Endothelial cell of umbilical vein (primary cell): ENCODE measurements around the gene ARHGAP42. TPM values are rescaled to one million over a fixed set of nuclear protein-coding genes. Genes with fewer than 3 reads are reported as not detected.

Experiments
- BruUV-seq: library from RNA; stranded (reverse); fragments of 400-500 nt; replicated peaks from 2 replicates; lab custom pipeline; 2021; lab: Mats Ljungman, UMichigan
- CTCF ChIA-PET: fragments of 300-600, 350-600 bp; sonication (Branson Sonifier 250); formaldehyde crosslinking; loops from one replicate; lab custom pipeline; 2021; ENCODE audit warnings: antibody characterized with exemption, inconsistent platforms; lab: Charles Lee
- POLR2A ChIA-PET: fragments of 300-600, 350-600 bp; sonication (Branson Sonifier 250); formaldehyde crosslinking; loops from one replicate; lab custom pipeline; 2021; ENCODE audit warnings: antibody characterized with exemption, inconsistent platforms; lab: Charles Lee
- DNase-seq: peaks from one replicate; pipeline ENCODE4 v3.0.0-alpha.2; 2011; ENCODE audit warnings: low read depth, low spot score
- FAIRE-seq: peaks from 2 replicates; lab custom pipeline; 2011; peaks lifted over from hg19 to GRCh38; lab: Jason Lieb, UNC
- H2AFZ ChIP-seq: 2 replicates; pipeline ENCODE4 v1.6.0; 2012; ENCODE audit warnings: low read depth, low read length, control low read depth, inconsistent platforms
- H3K27ac ChIP-seq: 2 replicates; pipeline ENCODE4 v1.5.1; 2011; ENCODE audit warnings: low read depth, mild to moderate bottlenecking, control low read depth, low read length, moderate library complexity; ENCODE audit not compliant: insufficient read depth
- H3K27me3 ChIP-seq, 2 experiments: 2 replicates each; pipeline versions ENCODE4 v1.6.0 to v1.6.1; 2011; ENCODE audit warnings: low read length in 2 of 2, mixed read lengths in 1 of 2; ENCODE audit not compliant: control insufficient read depth in 2 of 2, insufficient read depth in 2 of 2
- H3K36me3 ChIP-seq, 2 experiments: 2 replicates in 1 of 2; 3 replicates in 1 of 2; pipeline ENCODE4 v1.5.1; 2011; ENCODE audit warnings: low read length in 2 of 2, mild to moderate bottlenecking in 1 of 2, moderate library complexity in 1 of 2; ENCODE audit not compliant: control insufficient read depth in 2 of 2, insufficient read depth in 2 of 2; ENCODE audit errors: extremely low read depth in 1 of 2
- H3K4me1 ChIP-seq: 3 replicates; pipeline ENCODE4 v1.5.1; 2011; ENCODE audit warnings: mild to moderate bottlenecking, low read length; ENCODE audit not compliant: control insufficient read depth, insufficient read depth; ENCODE audit errors: extremely low read depth
- H3K4me2 ChIP-seq: 2 replicates; pipeline ENCODE4 v1.6.1; 2011; ENCODE audit warnings: low read length, control low read depth, mixed read lengths; ENCODE audit not compliant: insufficient read depth
- H3K4me3 ChIP-seq, 3 experiments: fragments of 200-600 bp in 1 of 3; sonication (generic), shearing (Covaris generic) in 1 of 3; replicated peaks in 1 of 3; 2 replicates each; pipeline ENCODE4 v1.5.1; 2011 to 2016; ENCODE audit warnings: control low read depth in 3 of 3, low read length in 3 of 3, mild to moderate bottlenecking in 2 of 3, inconsistent platforms in 1 of 3, low read depth in 1 of 3, moderate library complexity in 1 of 3; ENCODE audit not compliant: insufficient read depth in 1 of 3
- H3K79me2 ChIP-seq: 2 replicates; pipeline ENCODE4 v1.6.0; 2012; ENCODE audit warnings: low read length, inconsistent platforms; ENCODE audit not compliant: control insufficient read depth, insufficient read depth
- H3K9ac ChIP-seq: replicated peaks from 2 replicates; pipeline ENCODE3; 2011; ENCODE audit warnings: low read length, control low read depth; ENCODE audit not compliant: insufficient read depth; ENCODE audit errors: extremely low read depth
- H3K9me1 ChIP-seq: replicated peaks from 3 replicates; pipeline ENCODE4 v1.6.0; 2011; ENCODE audit warnings: mild to moderate bottlenecking, low read length; ENCODE audit not compliant: control insufficient read depth, insufficient read depth; ENCODE audit errors: extremely low read depth
- H3K9me3 ChIP-seq: replicated peaks from 2 replicates; pipeline ENCODE4 v1.5.1; 2012; ENCODE audit warnings: low read length, inconsistent platforms; ENCODE audit not compliant: control insufficient read depth, insufficient read depth
- H4K20me1 ChIP-seq: replicated peaks from 2 replicates; pipeline ENCODE3; 2011; ENCODE audit warnings: mild to moderate bottlenecking, low read length; ENCODE audit not compliant: control insufficient read depth, insufficient read depth; ENCODE audit errors: extremely low read depth
- EZH2 ChIP-seq: IDR thresholded peaks from 2 replicates; pipeline ENCODE4 v1.6.1; 2012; ENCODE audit warnings: borderline replicate concordance, low read depth, mild to moderate bottlenecking, moderate library complexity, low read length, inconsistent platforms; ENCODE audit not compliant: severe bottlenecking
- FOS ChIP-seq: IDR thresholded peaks from 2 replicates; pipeline ENCODE4 v1.6.1; 2011; ENCODE audit warnings: mild to moderate bottlenecking, low read length, moderate library complexity, borderline replicate concordance; ENCODE audit not compliant: insufficient read depth
- JUN ChIP-seq: IDR thresholded peaks from 2 replicates; pipeline ENCODE4 v1.6.1; 2011; ENCODE audit warnings: borderline replicate concordance, low read depth; ENCODE audit not compliant: insufficient read length, insufficient read depth
- MAX ChIP-seq: IDR thresholded peaks from 2 replicates; pipeline ENCODE4 v1.6.1; 2011; ENCODE audit not compliant: insufficient read depth, insufficient read length
- POLR2A ChIP-seq: IDR thresholded peaks from 2 replicates; pipeline ENCODE4 v1.6.1; 2012; ENCODE audit warnings: low read depth, mild to moderate bottlenecking, control low read depth, low read length
- POLR2AphosphoS5 ChIP-seq: IDR thresholded peaks from 2 replicates; pipeline ENCODE4 v1.6.1; 2012; ENCODE audit warnings: low read depth, mild to moderate bottlenecking, control low read depth, low read length, moderate library complexity; ENCODE audit not compliant: insufficient read depth
- dilution Hi-C: fragments of 300-500 bp; cut with MboI; formaldehyde crosslinking; loops from one replicate; pipeline ENCODE4 v1.15.0; 2019; ENCODE audit warnings: low sequenced_read_pairs; ENCODE audit not compliant: extremely low pct_ligation_motif_present
- intact Hi-C: fragments of 100-400 bp; cut with micrococcal nuclease; formaldehyde crosslinking; loops from one replicate; pipeline ENCODE4 v1.10.0; 2022
- polyA plus RNA-seq, 4 experiments: library from polyadenylated mRNA; depleted of rRNA in 3 of 4; stranded (reverse) in 3 of 4; unstranded in 1 of 4; fragments of >200 nt; gene quantifications; 2 replicates each; pipeline versions ENCODE4 v1.2.1 to v1.2.3, GENCODE V29; 2011 to 2012; ENCODE audit warnings: missing spikeins in 1 of 4
- total RNA-seq: library from RNA; stranded (reverse); gene quantifications from 2 replicates; pipeline ENCODE4 v1.2.3, GENCODE V29; 2021
- TF ChIP-seq, protein P1 (sequence below), 2 donors: IDR thresholded peaks; 1 replicate in 1 of 2; 2 replicates in 1 of 2; pipeline ENCODE4 v1.5.1; 2011; ENCODE audit warnings: low read length in 2 of 2, mild to moderate bottlenecking in 2 of 2, moderate library complexity in 2 of 2, control low read depth in 1 of 2, inconsistent platforms in 1 of 2, low read depth in 1 of 2; ENCODE audit not compliant: insufficient read depth in 1 of 2; ENCODE audit errors: extremely low read depth in 1 of 2

The ARHGAP42 gene
- total and polyA plus RNA-seq, 2 donors (not counting 3 experiments of a cell fraction or from before 2014, with no cell fraction given) = 1.8 to 2.4 TPM

DNA sequence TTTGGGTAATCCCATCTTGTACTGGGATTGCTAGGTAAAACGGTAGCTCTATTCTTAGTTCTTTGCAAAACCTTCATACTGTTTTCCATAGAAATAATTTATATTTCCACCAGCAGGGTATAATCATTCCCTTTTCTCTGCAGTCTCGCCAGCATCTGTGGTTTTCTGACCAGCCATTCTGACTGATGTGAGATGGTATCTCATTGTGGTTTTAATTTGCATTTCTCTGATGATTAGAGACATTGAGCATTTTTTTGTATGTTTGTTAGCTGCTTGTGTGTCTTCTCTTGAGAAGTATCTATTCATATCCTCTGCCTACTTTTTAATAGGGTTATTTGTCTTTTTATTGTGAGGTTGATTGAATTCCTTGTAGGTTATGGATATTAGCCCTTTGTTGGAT is 221.7 kb downstream of the ARHGAP42 start:
- dilution Hi-C loops = no loop called here
- no TSS peak for BruUV-seq
- Histone ChIP-seq H3K4me3 (no peak overlapping the region), H3K27me3 (no peaks in the 10 kb centered on the region), H3K4me1 (no peaks in the 10 kb centered on the region), H3K4me2 (no peak overlapping the region), H4K20me1 (no peaks in the 10 kb centered on the region), H3K9me3 (no peaks in the 10 kb centered on the region), H3K27ac (no peak overlapping the region), H3K36me3 (no peaks in the 10 kb centered on the region), H2AFZ (no peak overlapping the region), H3K9ac (no peak overlapping the region), H3K9me1 (no peaks in the 10 kb centered on the region), H3K79me2 (no peaks in the 10 kb centered on the region)
- FAIRE-seq (no peak), DNase-seq (no peak)
- ChIA-PET CTCF (no interaction called here), POLR2A (no interaction called here)
- TF ChIP-seq EZH2 (no peak), MAX (no peak)
- TF ChIP-seq, protein P1, sequence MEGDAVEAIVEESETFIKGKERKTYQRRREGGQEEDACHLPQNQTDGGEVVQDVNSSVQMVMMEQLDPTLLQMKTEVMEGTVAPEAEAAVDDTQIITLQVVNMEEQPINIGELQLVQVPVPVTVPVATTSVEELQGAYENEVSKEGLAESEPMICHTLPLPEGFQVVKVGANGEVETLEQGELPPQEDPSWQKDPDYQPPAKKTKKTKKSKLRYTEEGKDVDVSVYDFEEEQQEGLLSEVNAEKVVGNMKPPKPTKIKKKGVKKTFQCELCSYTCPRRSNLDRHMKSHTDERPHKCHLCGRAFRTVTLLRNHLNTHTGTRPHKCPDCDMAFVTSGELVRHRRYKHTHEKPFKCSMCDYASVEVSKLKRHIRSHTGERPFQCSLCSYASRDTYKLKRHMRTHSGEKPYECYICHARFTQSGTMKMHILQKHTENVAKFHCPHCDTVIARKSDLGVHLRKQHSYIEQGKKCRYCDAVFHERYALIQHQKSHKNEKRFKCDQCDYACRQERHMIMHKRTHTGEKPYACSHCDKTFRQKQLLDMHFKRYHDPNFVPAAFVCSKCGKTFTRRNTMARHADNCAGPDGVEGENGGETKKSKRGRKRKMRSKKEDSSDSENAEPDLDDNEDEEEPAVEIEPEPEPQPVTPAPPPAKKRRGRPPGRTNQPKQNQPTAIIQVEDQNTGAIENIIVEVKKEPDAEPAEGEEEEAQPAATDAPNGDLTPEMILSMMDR (IDR thresholded peaks at IDR 0.05; ENCODE audit: extremely low read depth in 1 of 2, insufficient read depth in 1 of 2, low read depth in 1 of 2, low read length in 2 of 2) = no peak
- intact Hi-C loops = no loop called here

GRCh38 chr11:100910808-100911207 is 223.7 kb downstream of the ARHGAP42 start:
- FAIRE-seq (no peak), DNase-seq (no peak)
- Histone ChIP-seq H3K9me3 (no peaks in the 10 kb centered on the region), H3K4me1 (no peaks in the 10 kb centered on the region), H2AFZ (no peak overlapping the region), H3K4me3 (no peak overlapping the region), H3K4me2 (no peak overlapping the region), H3K36me3 (no peaks in the 10 kb centered on the region), H3K27ac (no peak overlapping the region), H3K27me3 (no peaks in the 10 kb centered on the region), H3K9me1 (no peaks in the 10 kb centered on the region), H4K20me1 (no peaks in the 10 kb centered on the region), H3K9ac (no peak overlapping the region), H3K79me2 (no peaks in the 10 kb centered on the region)
- TF ChIP-seq JUN = no peak
- TF ChIP-seq POLR2AphosphoS5 = no peak
- TF ChIP-seq POLR2A = no peak
- TF ChIP-seq, protein P1 (IDR thresholded peaks at IDR 0.05; ENCODE audit: extremely low read depth in 1 of 2, insufficient read depth in 1 of 2, low read depth in 1 of 2, low read length in 2 of 2) = no peak
- no peak for TF ChIP-seq FOS
- ChIA-PET POLR2A (no interaction called here), CTCF (interaction anchor here (1.6 kb wide), 1 partner anchor 16 kb away, joined by 5 read pairs; no protein-coding TSS in a partner anchor)
- intact Hi-C loops = no loop called here
- BruUV-seq = no TSS peak
- dilution Hi-C loops = no loop called here
